Central memory CD8-positive, alpha-beta T cell (primary cell): Measurements from ENCODE around the gene SNAPC2.
"Not testable (repeated sequence)": the region's sequence is repeated elsewhere in the genome, so short reads cannot be mapped to it uniquely, and the experiment has no call there.

Experiments used
- ATAC-seq: fragments of 150-1000 bp; cut with Tn5 transposase; replicated peaks from 2 replicates; pipeline ENCODE4 v1.10.0; 2022; ENCODE audit warnings: mild to moderate bottlenecking, moderate FRiP score, moderate number of reproducible peaks; ENCODE audit not compliant: poor library complexity, severe bottlenecking; ENCODE audit errors: extremely low read depth
- DNase-seq, 2 donors: peaks; one replicate each; pipeline ENCODE4 v3.0.0; 2021; ENCODE audit warnings: low spot score in 2 of 2
- H3K27ac Mint-ChIP-seq: one replicate; pipeline ENCODE4 v1.8.0; 2022; ENCODE audit warnings: low read depth, mild to moderate bottlenecking, moderate library complexity, mixed read lengths
- H3K27me3 Mint-ChIP-seq: one replicate; pipeline ENCODE4 v1.8.0; 2022; ENCODE audit warnings: mixed read lengths
- H3K36me3 Mint-ChIP-seq: one replicate; pipeline ENCODE4 v1.8.0; 2022; ENCODE audit warnings: mild to moderate bottlenecking, moderate library complexity, mixed read lengths; ENCODE audit not compliant: insufficient read depth
- H3K4me1 Mint-ChIP-seq: one replicate; pipeline ENCODE4 v1.8.0; 2022; ENCODE audit warnings: mixed read lengths
- H3K4me3 Mint-ChIP-seq: one replicate; pipeline ENCODE4 v1.8.0; 2022; ENCODE audit warnings: mild to moderate bottlenecking, moderate library complexity, mixed read lengths
- H3K9me3 Mint-ChIP-seq: one replicate; pipeline ENCODE4 v1.8.0; 2022; ENCODE audit warnings: mixed read lengths

SNAPC2 gene

DNA sequence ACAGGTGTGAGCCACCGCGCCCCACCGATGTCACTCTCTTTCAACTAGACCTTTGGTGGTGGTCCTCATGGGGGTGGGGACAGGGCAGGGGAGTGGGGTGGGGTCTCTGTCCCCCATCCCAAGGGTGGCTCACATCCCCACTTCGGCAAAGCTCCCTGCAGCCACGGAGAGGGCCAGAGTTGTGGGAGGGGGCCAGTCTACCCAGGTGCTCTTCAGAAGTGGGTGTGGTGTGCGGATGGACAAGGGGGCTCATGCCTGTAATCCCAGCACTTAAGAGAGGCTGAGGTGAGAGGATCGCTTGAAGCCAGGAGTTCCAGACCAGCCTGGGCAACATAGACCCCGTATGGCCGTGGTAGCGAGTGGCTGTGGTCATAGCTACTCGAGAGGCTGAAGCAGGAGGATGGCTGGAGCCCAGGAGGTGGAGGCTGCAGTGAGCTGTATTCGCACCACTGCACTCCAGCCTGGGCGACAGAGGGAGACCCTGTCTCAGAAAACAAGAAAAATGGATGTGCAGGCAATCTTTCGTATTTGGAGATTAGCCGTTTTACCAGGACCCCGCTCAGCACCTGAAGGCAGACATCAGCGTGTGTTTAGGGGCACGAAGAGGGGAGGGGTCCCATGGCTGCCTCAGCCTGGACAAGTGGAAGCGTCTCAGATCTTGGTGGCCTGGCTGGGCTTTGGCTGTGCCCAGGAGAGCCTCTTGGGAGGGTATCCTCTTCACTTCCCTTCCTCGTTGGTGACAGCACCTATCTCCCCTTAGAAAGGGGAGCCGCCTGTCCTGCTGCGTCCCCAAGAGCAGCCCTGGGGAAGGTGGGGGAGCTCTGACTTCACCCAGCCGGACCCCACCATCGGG is 4.7 kb upstream of the SNAPC2 start:
- ATAC-seq (no peak), DNase-seq (no peak)
- H3K36me3 Mint-ChIP-seq = peaks cover 32% of the 10 kb centered on the region
- H3K27ac Mint-ChIP-seq = peak overlapping the region; percentile 75
- peak overlapping the region; percentile 65 for H3K4me3 Mint-ChIP-seq
- H3K27me3 Mint-ChIP-seq = peaks cover 22% of the 10 kb centered on the region
- no peaks in the 10 kb centered on the region for H3K9me3 Mint-ChIP-seq
- peaks cover 27% of the 10 kb centered on the region for H3K4me1 Mint-ChIP-seq

DNA sequence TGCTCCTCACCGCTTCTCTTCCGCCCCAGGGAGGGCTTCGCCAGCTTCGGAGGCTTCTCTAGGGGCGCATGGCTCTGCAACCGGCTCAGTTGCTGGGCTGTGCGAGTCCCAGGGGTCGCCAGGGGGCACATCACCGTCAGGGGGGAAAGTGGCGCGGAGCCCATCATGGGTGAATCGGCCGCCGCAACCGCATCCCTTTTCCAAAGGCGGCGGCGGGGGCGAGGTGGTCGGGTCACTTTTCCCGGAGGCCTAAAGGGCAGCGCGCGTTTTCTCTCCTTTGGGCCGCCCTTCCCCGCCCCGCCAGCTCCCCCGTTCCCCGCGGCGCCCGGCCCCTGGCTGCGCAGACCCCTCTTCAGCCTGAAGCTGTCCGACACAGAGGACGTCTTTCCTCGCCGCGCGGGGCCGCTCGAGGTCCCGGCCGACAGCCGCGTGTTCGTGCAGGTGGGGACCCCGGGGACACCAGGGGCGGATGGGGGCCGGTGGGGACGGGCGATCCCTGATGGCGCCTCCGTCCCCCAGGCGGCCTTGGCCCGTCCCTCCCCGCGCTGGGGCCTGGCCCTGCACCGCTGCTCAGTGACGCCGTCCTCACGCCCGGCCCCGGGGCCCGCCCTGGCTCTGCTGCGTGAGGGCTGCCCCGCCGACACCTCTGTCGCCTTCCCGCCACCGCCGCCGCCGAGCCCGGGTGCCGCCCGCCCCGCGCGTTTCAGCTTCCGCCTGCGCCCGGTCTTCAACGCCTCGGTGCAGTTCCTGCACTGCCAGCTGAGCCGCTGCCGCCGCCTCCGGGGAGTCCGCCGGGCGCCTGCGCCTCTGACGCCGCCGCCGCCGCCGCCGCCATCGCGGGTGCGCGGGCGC is 3.8 kb upstream of the SNAPC2 start:
- peaks cover 22% of the 10 kb centered on the region for H3K27me3 Mint-ChIP-seq

DNA sequence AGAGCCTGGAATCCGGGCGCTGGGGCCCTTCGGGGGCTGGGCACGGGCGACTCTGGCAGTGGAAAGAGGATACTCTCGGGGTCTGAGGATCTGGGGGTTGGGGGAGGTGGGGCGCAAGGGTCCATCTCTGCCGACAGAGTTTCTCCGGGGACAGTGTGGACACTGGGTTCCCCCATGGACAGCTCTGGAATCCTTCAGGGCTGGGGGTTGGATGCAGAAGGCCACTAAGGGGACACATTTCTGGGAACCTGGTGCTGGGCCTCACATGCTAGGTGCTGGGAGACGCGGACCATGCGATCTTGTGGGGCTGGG is 3.2 kb upstream of the SNAPC2 start:
- peaks cover 22% of the 10 kb centered on the region for H3K27me3 Mint-ChIP-seq
- peaks cover 36% of the 10 kb centered on the region for H3K4me1 Mint-ChIP-seq
- DNase-seq (no peak), ATAC-seq (no peak)
- no peaks in the 10 kb centered on the region for H3K9me3 Mint-ChIP-seq
- peak overlapping the region; percentile 65 for H3K4me3 Mint-ChIP-seq
- peaks cover 25% of the 10 kb centered on the region for H3K36me3 Mint-ChIP-seq
- H3K27ac Mint-ChIP-seq = no peak overlapping the region

More for the DNA sequence above, 3.8 kb upstream of the SNAPC2 start:
- Mint-ChIP-seq H3K36me3 (peaks cover 29% of the 10 kb centered on the region), H3K9me3 (no peaks in the 10 kb centered on the region), H3K4me3 (peak overlapping the region; percentile 65), H3K27ac (peak overlapping the region; percentile 75), H3K4me1 (peaks cover 34% of the 10 kb centered on the region)
- DNase-seq (peak; percentile 56 to 57), ATAC-seq (peak; percentile 4)

DNA sequence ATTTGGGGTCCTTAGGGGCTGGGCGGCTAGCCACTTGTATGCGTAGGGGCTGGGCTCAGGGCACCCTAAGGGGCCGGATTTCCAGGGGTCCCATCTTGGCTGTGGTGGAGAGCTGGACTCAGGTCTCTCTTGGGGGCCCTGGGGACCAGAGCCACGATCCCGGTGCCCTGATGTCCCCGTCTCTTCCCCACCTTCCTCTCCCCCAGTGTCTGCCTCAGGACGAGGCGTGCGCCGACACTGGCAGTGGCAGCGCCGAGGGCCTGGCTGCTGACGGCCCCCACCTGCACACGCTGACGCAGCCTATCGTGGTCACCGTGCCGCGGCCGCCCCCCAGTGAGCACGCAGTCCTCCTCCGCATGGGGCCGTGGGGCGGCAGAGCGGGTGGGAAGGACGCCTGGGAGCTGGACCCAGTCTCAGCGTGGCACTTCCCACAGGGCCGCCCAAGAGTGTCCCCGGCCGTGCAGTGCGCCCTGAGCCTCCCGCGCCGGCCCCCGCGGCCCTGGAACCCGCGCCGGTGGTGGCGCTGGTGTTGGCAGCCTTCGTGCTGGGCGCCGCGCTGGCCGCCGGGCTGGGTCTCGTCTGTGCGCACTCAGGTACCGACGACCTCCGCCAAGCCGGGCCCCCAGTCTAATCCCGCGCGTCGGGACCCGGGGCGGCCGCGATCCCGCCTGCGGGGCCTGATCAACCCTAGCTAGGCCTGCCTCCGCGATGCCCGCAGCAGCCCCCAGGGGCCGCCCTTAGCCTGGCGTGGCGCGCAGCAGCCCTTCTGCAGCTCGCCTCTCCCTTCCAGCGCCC is 2.7 kb upstream of the SNAPC2 start:
- Mint-ChIP-seq H3K9me3 (no peaks in the 10 kb centered on the region), H3K36me3 (peaks cover 26% of the 10 kb centered on the region), H3K4me3 (peak overlapping the region; percentile 65), H3K4me1 (peaks cover 36% of the 10 kb centered on the region), H3K27me3 (peaks cover 22% of the 10 kb centered on the region), H3K27ac (no peak overlapping the region)
- DNase-seq = peak; percentile 40 to 51
- ATAC-seq = peak; percentile 12

DNA sequence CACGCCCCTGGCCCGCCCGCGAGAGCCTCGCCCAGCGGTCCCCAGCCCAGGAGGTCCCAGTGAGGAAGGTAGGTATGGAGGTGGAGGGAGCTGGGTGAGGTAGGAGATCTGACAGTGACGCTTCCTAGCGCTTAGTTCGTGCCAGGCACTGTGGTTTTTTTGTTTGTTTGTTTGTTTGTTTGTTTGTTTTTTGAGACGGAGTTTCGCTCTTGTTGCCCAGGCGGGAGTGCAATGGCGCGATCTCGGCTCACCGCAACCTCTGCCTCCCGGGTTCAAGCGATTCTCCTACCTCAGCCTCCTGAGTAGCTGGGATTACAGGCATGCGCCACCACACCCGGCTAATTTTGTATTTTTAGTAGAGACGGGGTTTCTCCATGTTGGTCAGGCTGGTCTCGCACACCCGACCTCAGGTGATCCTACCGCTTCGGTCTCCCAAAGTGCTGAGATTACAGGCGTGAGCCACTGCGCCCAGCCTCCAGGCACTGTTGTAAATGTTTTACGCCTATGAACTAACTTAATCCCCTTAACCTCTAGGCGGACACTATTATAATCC is 2.0 kb upstream of the SNAPC2 start:
- H3K4me1 Mint-ChIP-seq = peaks cover 36% of the 10 kb centered on the region
- not testable (repeated sequence) for H3K27ac Mint-ChIP-seq

DNA sequence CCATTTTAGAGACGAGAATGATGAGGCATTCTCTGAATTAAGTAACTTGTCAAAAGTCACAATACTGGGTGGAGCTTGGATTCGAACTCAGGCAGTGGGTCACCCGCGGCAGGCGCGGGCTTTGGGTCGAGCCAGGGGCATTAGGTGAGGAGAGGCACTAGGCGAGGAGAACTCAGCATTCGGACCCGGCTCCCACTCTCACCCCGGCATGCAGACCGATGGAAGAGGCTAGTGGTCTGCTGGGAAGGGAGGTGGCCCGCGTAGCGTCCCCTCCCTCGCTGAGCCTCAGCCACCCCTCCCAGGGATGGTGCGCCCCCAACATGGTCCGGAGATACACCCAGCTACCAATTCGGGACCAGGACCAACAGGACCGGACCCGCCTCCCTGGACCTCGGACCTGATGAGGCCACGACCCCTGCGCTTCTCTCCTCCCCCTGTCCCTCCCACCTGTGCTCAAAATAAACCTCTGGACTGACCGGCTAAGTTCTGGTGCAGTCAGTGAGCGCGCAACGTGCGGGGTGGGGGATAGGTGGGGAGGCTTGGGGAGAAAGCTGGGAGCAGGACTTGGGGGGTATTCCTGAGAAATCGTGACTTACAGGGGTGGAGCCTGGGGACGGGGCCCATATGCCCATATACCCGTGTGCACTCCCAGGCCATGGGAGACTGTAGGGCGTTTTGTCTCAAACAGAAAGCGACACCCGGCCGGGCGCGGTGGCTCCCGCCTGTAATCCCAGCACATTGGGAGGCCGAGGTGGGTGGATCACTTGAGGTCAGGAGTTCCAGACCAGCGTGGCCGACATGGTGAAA is 1.3 kb upstream of the SNAPC2 start:
- peak overlapping the region; percentile 65 for H3K4me3 Mint-ChIP-seq
- peaks cover 22% of the 10 kb centered on the region for H3K27me3 Mint-ChIP-seq
- peaks cover 25% of the 10 kb centered on the region for H3K36me3 Mint-ChIP-seq
- ATAC-seq = no peak
- no peak for DNase-seq
- no peaks in the 10 kb centered on the region for H3K9me3 Mint-ChIP-seq
- H3K27ac Mint-ChIP-seq = no peak overlapping the region
- peaks cover 36% of the 10 kb centered on the region for H3K4me1 Mint-ChIP-seq

More for the DNA sequence above, 2.0 kb upstream of the SNAPC2 start:
- not testable (repeated sequence) for H3K9me3 Mint-ChIP-seq, DNase-seq, ATAC-seq
- Mint-ChIP-seq H3K36me3 (peaks cover 23% of the 10 kb centered on the region), H3K27me3 (peaks cover 22% of the 10 kb centered on the region), H3K4me3 (peak overlapping the region; percentile 65)

DNA sequence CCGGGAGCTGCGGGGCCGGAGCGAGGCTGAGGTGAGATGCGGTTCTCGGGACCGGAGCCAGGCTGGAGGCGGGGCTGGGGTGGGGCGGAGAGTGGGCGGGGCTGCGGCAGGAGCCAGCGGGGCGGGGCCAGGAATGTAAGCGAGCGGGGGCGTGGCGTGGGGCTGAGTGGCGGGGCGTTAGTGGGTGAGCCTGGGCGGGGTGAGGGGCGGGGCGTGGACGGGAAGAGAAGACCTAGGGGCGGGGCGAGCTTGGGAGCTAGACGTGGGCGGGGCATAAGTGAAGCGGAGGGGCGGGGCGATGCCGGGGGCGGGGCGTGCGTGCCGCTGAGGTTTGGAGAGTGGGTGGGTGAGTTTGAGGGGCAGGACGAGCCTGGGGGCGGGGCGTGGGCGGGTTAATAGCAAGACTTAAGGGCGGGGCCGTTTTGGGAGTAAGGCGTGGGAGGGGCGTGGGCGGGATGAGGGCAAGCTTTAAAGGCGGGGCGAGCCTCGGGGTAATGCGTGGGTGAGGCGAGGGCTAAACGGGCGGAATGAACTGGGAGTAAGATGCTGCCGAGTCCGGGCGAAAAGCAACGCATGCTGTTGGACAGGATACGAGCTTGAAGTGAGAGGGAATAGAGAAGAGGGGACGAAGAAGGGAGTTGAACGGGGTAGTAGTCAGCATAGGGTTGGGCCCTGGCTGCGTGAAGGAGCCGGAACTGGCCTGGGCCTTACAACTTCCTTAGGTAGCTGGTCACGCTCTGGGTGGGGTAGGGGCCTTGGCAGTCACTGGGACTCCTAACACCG is 572 bp downstream of the SNAPC2 start:
- ATAC-seq (peak; percentile 52), DNase-seq (peak; percentile 93 to 95)
- peaks cover 12% of the 10 kb centered on the region for H3K27me3 Mint-ChIP-seq
- peaks cover 33% of the 10 kb centered on the region for H3K4me1 Mint-ChIP-seq
- no peaks in the 10 kb centered on the region for H3K9me3 Mint-ChIP-seq
- peak overlapping the region; percentile 72 for H3K4me3 Mint-ChIP-seq
- H3K36me3 Mint-ChIP-seq = peaks cover 26% of the 10 kb centered on the region
- H3K27ac Mint-ChIP-seq = peak overlapping the region; percentile 86

DNA sequence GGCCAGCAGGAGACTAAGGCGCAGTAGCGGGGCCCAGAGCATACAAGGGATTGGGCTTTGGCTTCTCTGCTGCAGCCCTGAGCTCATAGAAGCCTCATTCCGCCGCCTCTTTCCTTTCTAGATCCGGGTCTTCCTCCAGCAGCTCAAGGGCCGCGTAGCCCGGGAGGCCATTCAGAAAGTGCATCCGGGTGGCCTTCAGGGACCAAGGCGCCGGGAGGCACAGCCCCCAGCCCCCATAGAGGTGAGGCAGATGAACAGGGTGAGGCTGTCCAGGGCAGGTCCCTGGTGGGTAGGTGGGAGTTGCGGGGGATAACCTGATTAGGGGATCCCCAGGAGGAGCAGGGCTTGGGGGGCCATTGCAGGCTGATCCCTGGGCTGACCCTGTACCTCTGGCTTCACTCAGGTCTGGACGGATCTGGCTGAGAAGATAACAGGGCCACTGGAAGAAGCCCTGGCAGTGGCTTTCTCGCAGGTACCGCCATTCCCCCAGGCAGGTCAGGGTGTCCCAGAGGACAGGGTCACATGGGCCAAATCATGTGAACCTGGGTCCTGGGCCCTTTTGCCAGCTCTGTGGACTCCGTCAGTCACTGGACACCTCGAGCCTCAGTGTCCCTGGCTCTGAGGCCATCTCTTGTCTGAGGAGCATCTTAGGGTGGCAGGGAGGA is 1.3 kb downstream of the SNAPC2 start:
- peaks cover 28% of the 10 kb centered on the region for H3K36me3 Mint-ChIP-seq
- H3K4me1 Mint-ChIP-seq = peaks cover 31% of the 10 kb centered on the region
- ATAC-seq = no peak
- peaks cover 10% of the 10 kb centered on the region for H3K27me3 Mint-ChIP-seq
- DNase-seq = no peak
- H3K9me3 Mint-ChIP-seq = no peaks in the 10 kb centered on the region
- H3K4me3 Mint-ChIP-seq = peak overlapping the region; percentile 72
- H3K27ac Mint-ChIP-seq = peak overlapping the region; percentile 86

DNA sequence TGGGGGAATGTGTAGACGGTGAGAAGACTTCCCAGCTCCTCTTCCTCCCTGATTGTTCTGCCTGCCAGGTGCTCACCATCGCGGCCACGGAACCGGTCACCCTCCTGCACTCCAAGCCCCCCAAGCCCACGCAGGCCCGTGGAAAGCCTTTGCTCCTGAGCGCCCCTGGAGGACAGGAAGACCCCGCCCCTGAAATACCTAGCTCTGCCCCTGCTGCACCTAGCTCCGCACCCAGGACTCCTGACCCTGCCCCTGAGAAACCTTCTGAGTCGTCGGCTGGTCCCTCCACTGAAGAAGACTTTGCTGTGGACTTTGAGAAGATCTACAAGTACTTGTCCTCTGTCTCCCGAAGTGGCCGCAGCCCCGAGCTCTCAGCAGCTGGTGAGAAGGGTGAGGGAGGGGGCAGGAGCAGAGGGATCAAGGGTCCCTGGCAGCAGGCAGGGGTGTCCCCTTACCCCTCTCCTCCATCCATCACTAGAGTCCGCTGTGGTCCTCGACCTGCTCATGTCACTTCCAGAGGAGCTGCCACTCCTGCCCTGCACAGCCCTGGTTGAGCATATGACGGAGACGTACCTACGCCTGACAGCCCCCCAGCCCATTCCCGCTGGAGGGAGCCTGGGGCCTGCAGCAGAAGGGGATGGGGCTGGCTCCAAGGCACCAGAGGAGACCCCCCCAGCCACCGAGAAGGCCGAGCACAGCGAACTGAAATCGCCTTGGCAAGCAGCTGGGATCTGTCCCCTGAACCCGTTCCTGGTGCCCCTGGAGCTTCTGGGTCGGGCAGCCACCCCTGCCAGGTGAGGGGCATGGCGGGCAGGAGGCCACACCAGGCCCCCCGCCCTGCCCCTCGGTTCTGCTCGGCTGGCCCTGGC is 2.1 kb downstream of the SNAPC2 start:
- H3K27me3 Mint-ChIP-seq = peaks cover 10% of the 10 kb centered on the region
- H3K36me3 Mint-ChIP-seq = peaks cover 28% of the 10 kb centered on the region
- peak overlapping the region; percentile 40 for H3K4me3 Mint-ChIP-seq
- DNase-seq (no peak), ATAC-seq (no peak)
- H3K27ac Mint-ChIP-seq = no peak overlapping the region
- no peaks in the 10 kb centered on the region for H3K9me3 Mint-ChIP-seq
- peaks cover 31% of the 10 kb centered on the region for H3K4me1 Mint-ChIP-seq

DNA sequence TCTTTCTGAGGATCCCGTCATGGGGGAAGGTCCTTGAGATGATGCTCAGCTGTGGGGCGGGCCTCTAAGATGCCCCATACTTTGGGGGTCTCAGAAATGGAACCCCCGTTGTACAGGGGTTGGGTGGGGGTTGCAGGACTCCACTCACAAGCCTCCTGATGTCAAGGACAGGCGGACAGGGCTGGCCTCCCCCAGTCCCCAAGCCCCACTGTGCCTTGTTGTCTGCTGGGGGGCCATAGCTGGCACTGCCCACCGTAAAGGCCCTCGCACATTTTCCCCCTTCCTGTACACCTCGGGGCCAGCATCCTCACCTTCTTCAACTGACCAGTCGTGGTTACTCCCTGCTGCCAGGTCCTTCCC is 2.7 kb downstream of the SNAPC2 start:
- peaks cover 10% of the 10 kb centered on the region for H3K27me3 Mint-ChIP-seq
- peaks cover 28% of the 10 kb centered on the region for H3K4me1 Mint-ChIP-seq
- peak overlapping the region; percentile 71 for H3K27ac Mint-ChIP-seq
- DNase-seq (no peak), ATAC-seq (no peak)
- no peaks in the 10 kb centered on the region for H3K9me3 Mint-ChIP-seq
- H3K4me3 Mint-ChIP-seq = peak overlapping the region; percentile 25
- peaks cover 28% of the 10 kb centered on the region for H3K36me3 Mint-ChIP-seq
